Rectal smooth muscle tissue (tissue), 1 donor: ENCODE measurements around the gene KCNJ3.

Experiments
- H3K27ac ChIP-seq: one replicate; pipeline ENCODE4 v1.7.0; 2013; ENCODE audit warnings: low read depth, low read length, inconsistent platforms
- H3K27me3 ChIP-seq: one replicate; pipeline ENCODE4 v1.7.0; 2013; ENCODE audit warnings: low read length; ENCODE audit not compliant: control insufficient read depth, insufficient read depth
- H3K36me3 ChIP-seq: one replicate; pipeline ENCODE4 v1.7.0; 2013; ENCODE audit warnings: low read length; ENCODE audit not compliant: control insufficient read depth, insufficient read depth
- H3K4me1 ChIP-seq: one replicate; pipeline ENCODE4 v1.7.0; 2013; ENCODE audit warnings: low read length; ENCODE audit not compliant: control insufficient read depth, insufficient read depth
- H3K4me3 ChIP-seq: one replicate; pipeline ENCODE4 v1.7.0; 2013; ENCODE audit warnings: low read length
- H3K9ac ChIP-seq: one replicate; pipeline ENCODE4 v1.7.0; 2013; ENCODE audit warnings: low read length

The KCNJ3 gene

GRCh38 chr2:154710685-154711084 is 12.2 kb downstream of the KCNJ3 start:
- Histone ChIP-seq H3K36me3 (no peaks in the 10 kb centered on the region), H3K27ac (no peak overlapping the region), H3K27me3 (no peaks in the 10 kb centered on the region), H3K4me3 (no peak overlapping the region), H3K9ac (no peak overlapping the region), H3K4me1 (no peaks in the 10 kb centered on the region)

- Histone ChIP-seq H3K27ac (no peak overlapping the region), H3K27me3 (no peaks in the 10 kb centered on the region), H3K9ac (no peak overlapping the region), H3K4me1 (no peaks in the 10 kb centered on the region), H3K36me3 (no peaks in the 10 kb centered on the region), H3K4me3 (no peak overlapping the region)
Measured at GRCh38 chr2:154713675-154714074, 15.2 kb downstream of the KCNJ3 start.

- Histone ChIP-seq H3K36me3 (no peaks in the 10 kb centered on the region), H3K4me3 (no peak overlapping the region), H3K27ac (no peak overlapping the region), H3K27me3 (no peaks in the 10 kb centered on the region), H3K9ac (no peak overlapping the region), H3K4me1 (no peaks in the 10 kb centered on the region)
Measured at GRCh38 chr2:154720651-154721050, 22.2 kb downstream of the KCNJ3 start.

GRCh38 chr2:154724194-154724797 is 25.8 kb downstream of the KCNJ3 start:
- Histone ChIP-seq H3K9ac (no peak overlapping the region), H3K27ac (no peak overlapping the region), H3K4me3 (no peak overlapping the region), H3K27me3 (no peaks in the 10 kb centered on the region), H3K36me3 (no peaks in the 10 kb centered on the region), H3K4me1 (no peaks in the 10 kb centered on the region)

GRCh38 chr2:154740361-154740760 is 41.9 kb downstream of the KCNJ3 start:
- Histone ChIP-seq H3K4me1 (no peaks in the 10 kb centered on the region), H3K9ac (no peak overlapping the region), H3K36me3 (no peaks in the 10 kb centered on the region), H3K4me3 (no peak overlapping the region), H3K27ac (no peak overlapping the region), H3K27me3 (no peaks in the 10 kb centered on the region)

- no peaks in the 10 kb centered on the region for H3K27me3 ChIP-seq
- H3K27ac ChIP-seq: no peak overlapping the region
- no peak overlapping the region for H3K4me3 ChIP-seq
- H3K4me1 ChIP-seq: no peaks in the 10 kb centered on the region
- H3K36me3 ChIP-seq: no peaks in the 10 kb centered on the region
- H3K9ac ChIP-seq: no peak overlapping the region
Measured at GRCh38 chr2:154758871-154759270, 60.4 kb downstream of the KCNJ3 start.

- H3K27ac ChIP-seq: no peak overlapping the region
- H3K27me3 ChIP-seq: no peaks in the 10 kb centered on the region
- no peaks in the 10 kb centered on the region for H3K36me3 ChIP-seq
- no peak overlapping the region for H3K4me3 ChIP-seq
- no peaks in the 10 kb centered on the region for H3K4me1 ChIP-seq
- no peak overlapping the region for H3K9ac ChIP-seq
Measured at GRCh38 chr2:154762638-154763037, 64.1 kb downstream of the KCNJ3 start.

- Histone ChIP-seq H3K36me3 (no peaks in the 10 kb centered on the region), H3K9ac (no peak overlapping the region), H3K4me3 (no peak overlapping the region), H3K27ac (no peak overlapping the region), H3K4me1 (no peaks in the 10 kb centered on the region), H3K27me3 (no peaks in the 10 kb centered on the region)
Measured at GRCh38 chr2:154771664-154772284, 73.3 kb downstream of the KCNJ3 start.

GRCh38 chr2:154776825-154777224 is 78.3 kb downstream of the KCNJ3 start:
- no peak overlapping the region for H3K27ac ChIP-seq
- no peak overlapping the region for H3K9ac ChIP-seq
- no peaks in the 10 kb centered on the region for H3K36me3 ChIP-seq
- no peaks in the 10 kb centered on the region for H3K27me3 ChIP-seq
- no peaks in the 10 kb centered on the region for H3K4me1 ChIP-seq
- no peak overlapping the region for H3K4me3 ChIP-seq

- H3K4me3 ChIP-seq: no peak overlapping the region
- H3K4me1 ChIP-seq: no peaks in the 10 kb centered on the region
- H3K9ac ChIP-seq: no peak overlapping the region
- H3K27me3 ChIP-seq: no peaks in the 10 kb centered on the region
- no peak overlapping the region for H3K27ac ChIP-seq
- H3K36me3 ChIP-seq: no peaks in the 10 kb centered on the region
Measured at GRCh38 chr2:154794406-154794805, 95.9 kb downstream of the KCNJ3 start.

GRCh38 chr2:154795651-154796050 is 97.2 kb downstream of the KCNJ3 start:
- H3K4me1 ChIP-seq: no peaks in the 10 kb centered on the region
- H3K9ac ChIP-seq: no peak overlapping the region
- H3K27ac ChIP-seq: no peak overlapping the region
- no peaks in the 10 kb centered on the region for H3K27me3 ChIP-seq
- no peaks in the 10 kb centered on the region for H3K36me3 ChIP-seq
- no peak overlapping the region for H3K4me3 ChIP-seq

GRCh38 chr2:154804451-154804850 is 106.0 kb downstream of the KCNJ3 start:
- Histone ChIP-seq H3K4me3 (no peak overlapping the region), H3K27ac (no peak overlapping the region)

GRCh38 chr2:154813636-154814035 is 115.1 kb downstream of the KCNJ3 start:
- Histone ChIP-seq H3K27me3 (no peaks in the 10 kb centered on the region), H3K36me3 (no peaks in the 10 kb centered on the region)

More at GRCh38 chr2:154804451-154804850, 106.0 kb downstream of the KCNJ3 start:
- Histone ChIP-seq H3K27me3 (no peaks in the 10 kb centered on the region), H3K36me3 (no peaks in the 10 kb centered on the region), H3K9ac (no peak overlapping the region), H3K4me1 (no peaks in the 10 kb centered on the region)

More at GRCh38 chr2:154813636-154814035, 115.1 kb downstream of the KCNJ3 start:
- no peak overlapping the region for H3K4me3 ChIP-seq
- no peak overlapping the region for H3K27ac ChIP-seq
- no peaks in the 10 kb centered on the region for H3K4me1 ChIP-seq
- no peak overlapping the region for H3K9ac ChIP-seq
